ENCODE results near the gene ROPN1L. TPM values are rescaled to one million over a fixed set of nuclear protein-coding genes. Genes with fewer than 3 reads are reported as not detected.

Gene ROPN1L
- polyA plus RNA-seq, 3 donors = 1.5 to 2.1 (median 1.9) TPM

DNA sequence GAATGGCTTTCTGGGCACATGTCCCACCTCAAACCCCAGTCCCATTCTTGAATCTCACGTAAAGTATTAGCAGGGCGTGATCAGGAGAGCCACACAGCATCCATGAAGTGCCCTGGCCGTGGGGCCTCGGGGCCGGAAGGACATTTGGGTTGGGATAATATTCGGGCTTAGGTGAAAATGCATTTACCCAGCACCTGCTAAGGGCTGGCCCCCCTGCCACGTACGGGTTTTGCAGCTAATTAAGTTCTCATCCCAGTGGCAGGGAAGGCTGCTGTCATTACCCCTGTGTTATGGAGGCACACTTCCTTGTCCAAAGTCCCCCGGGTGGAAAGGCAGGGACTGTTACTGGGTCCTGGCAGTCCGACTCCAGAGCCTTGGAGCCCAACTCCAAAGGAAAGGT, 29.0 kb downstream of the ROPN1L start:
- Mint-ChIP-seq H3K27me3 (ENCODE audit: low read depth in 3 of 3) (peaks cover 5 to 10% (median 6%) of the 10 kb centered on the region in 3 donors), H3K27ac (no peak overlapping the region), H3K36me3 (no peaks in the 10 kb centered on the region), H3K4me3 (no peak overlapping the region), H3K9me3 (peaks cover 0 to 8% (median 3%) of the 10 kb centered on the region in 7 donors), H3K4me1 (peaks cover 24% of the 10 kb centered on the region)
- Histone ChIP-seq H3K4me1 (ENCODE audit: control insufficient read depth in 1 of 2, insufficient read depth in 2 of 2, low read length in 2 of 2) (peaks cover 16 to 20% of the 10 kb centered on the region in 2 donors), H2AFZ (ENCODE audit: insufficient read depth, low read depth, low read length, poor library complexity, severe bottlenecking) (no peak overlapping the region), H3K27ac (ENCODE audit: low read depth in 1 of 2, low read length in 2 of 2) (no peak overlapping the region), H3K36me3 (replicated peaks in 1 of 2; ENCODE audit: control insufficient read depth in 1 of 2, insufficient read depth in 2 of 2, low read length in 2 of 2) (no peaks in the 10 kb centered on the region), H3K4me2 (replicated peaks; ENCODE audit: extremely low read depth, low read length, poor library complexity, severe bottlenecking) (no peak overlapping the region), H3K9me3 (replicated peaks in 1 of 2; ENCODE audit: control insufficient read depth in 1 of 2, insufficient read depth in 1 of 2, low read length in 2 of 2) (peaks cover under 1 to 7% of the 10 kb centered on the region in 2 donors), H3K4me3 (replicated peaks in 1 of 3; ENCODE audit: low read depth in 2 of 3, low read length in 3 of 3) (no peak overlapping the region), H3K79me2 (ENCODE audit: insufficient read depth, low read length) (no peaks in the 10 kb centered on the region), H3K9ac (ENCODE audit: insufficient read depth, low read length, poor library complexity, severe bottlenecking) (no peak overlapping the region), H4K20me1 (ENCODE audit: insufficient read depth, low read length) (no peaks in the 10 kb centered on the region), H3K27me3 (ENCODE audit: control insufficient read depth in 2 of 2, insufficient read depth in 2 of 2, low read length in 2 of 2) (no peaks in the 10 kb centered on the region)
- TF ChIP-seq, protein P1, sequence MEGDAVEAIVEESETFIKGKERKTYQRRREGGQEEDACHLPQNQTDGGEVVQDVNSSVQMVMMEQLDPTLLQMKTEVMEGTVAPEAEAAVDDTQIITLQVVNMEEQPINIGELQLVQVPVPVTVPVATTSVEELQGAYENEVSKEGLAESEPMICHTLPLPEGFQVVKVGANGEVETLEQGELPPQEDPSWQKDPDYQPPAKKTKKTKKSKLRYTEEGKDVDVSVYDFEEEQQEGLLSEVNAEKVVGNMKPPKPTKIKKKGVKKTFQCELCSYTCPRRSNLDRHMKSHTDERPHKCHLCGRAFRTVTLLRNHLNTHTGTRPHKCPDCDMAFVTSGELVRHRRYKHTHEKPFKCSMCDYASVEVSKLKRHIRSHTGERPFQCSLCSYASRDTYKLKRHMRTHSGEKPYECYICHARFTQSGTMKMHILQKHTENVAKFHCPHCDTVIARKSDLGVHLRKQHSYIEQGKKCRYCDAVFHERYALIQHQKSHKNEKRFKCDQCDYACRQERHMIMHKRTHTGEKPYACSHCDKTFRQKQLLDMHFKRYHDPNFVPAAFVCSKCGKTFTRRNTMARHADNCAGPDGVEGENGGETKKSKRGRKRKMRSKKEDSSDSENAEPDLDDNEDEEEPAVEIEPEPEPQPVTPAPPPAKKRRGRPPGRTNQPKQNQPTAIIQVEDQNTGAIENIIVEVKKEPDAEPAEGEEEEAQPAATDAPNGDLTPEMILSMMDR (IDR thresholded peaks at IDR 0.05) = no peak
- no peak for DNase-seq
- 97% methylated on average over 2 of the region's 10 CpGs for WGBS (ENCODE audit: insufficient coverage)
- intact Hi-C loops (cut with micrococcal nuclease) = no loop called here

DNA sequence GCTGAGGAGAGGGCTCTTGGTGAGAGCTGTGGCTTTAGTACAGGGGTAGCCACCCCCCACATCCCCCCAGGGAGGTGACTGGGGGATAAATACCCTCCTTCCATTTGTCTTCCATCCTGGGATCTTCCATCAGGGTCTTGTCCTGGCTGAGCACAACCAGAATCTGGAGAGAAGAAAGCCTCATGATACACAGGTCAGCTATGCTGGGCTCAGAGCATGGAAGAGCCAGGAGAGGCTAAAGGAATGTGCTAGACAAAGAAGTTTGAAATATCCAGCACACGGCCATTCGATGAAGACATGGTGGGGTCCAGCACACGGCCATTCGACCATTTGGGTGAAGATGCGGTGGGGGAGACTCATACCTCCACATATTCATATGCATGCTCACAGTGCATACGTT, 30.0 kb downstream of the ROPN1L start:
- no peak overlapping the region for H3K9ac ChIP-seq (ENCODE audit: insufficient read depth, low read length, poor library complexity, severe bottlenecking)
- H4K20me1 ChIP-seq (ENCODE audit: insufficient read depth, low read length) = no peaks in the 10 kb centered on the region
- H3K36me3 Mint-ChIP-seq = no peaks in the 10 kb centered on the region
- H3K27ac ChIP-seq (ENCODE audit: low read depth in 1 of 2, low read length in 2 of 2) = no peak overlapping the region
- no peak overlapping the region for H3K4me3 ChIP-seq (replicated peaks in 1 of 3; ENCODE audit: low read depth in 2 of 3, low read length in 3 of 3)
- WGBS (ENCODE audit: insufficient coverage) = no CpG with 5 or more reads among the region's 6 CpGs
- H2AFZ ChIP-seq (ENCODE audit: insufficient read depth, low read depth, low read length, poor library complexity, severe bottlenecking) = no peak overlapping the region
- H3K27me3 ChIP-seq (ENCODE audit: control insufficient read depth in 2 of 2, insufficient read depth in 2 of 2, low read length in 2 of 2) = no peaks in the 10 kb centered on the region
- peaks cover 10 to 13% of the 10 kb centered on the region in 2 donors for H3K4me1 ChIP-seq (ENCODE audit: control insufficient read depth in 1 of 2, insufficient read depth in 2 of 2, low read length in 2 of 2)
- H3K4me3 Mint-ChIP-seq = no peak overlapping the region
- H3K4me2 ChIP-seq (replicated peaks; ENCODE audit: extremely low read depth, low read length, poor library complexity, severe bottlenecking) = no peak overlapping the region
- H3K27me3 Mint-ChIP-seq (ENCODE audit: low read depth in 3 of 3) = peaks cover under 1 to 10% (median 5%) of the 10 kb centered on the region in 3 donors
- no peak overlapping the region for H3K27ac Mint-ChIP-seq
- intact Hi-C loops (cut with micrococcal nuclease) = no loop called here
- no peaks in the 10 kb centered on the region for H3K79me2 ChIP-seq (ENCODE audit: insufficient read depth, low read length)
- peaks cover 0 to 12% (median 9%) of the 10 kb centered on the region in 7 donors for H3K9me3 Mint-ChIP-seq
- H3K4me1 Mint-ChIP-seq = peaks cover 15% of the 10 kb centered on the region
- peaks cover 5 to 12% of the 10 kb centered on the region in 2 donors for H3K9me3 ChIP-seq (replicated peaks in 1 of 2; ENCODE audit: control insufficient read depth in 1 of 2, insufficient read depth in 1 of 2, low read length in 2 of 2)
- TF ChIP-seq, protein P1 (IDR thresholded peaks at IDR 0.05) = no peak
- DNase-seq = no peak
- no peaks in the 10 kb centered on the region for H3K36me3 ChIP-seq (replicated peaks in 1 of 2; ENCODE audit: control insufficient read depth in 1 of 2, insufficient read depth in 2 of 2, low read length in 2 of 2)

Measured in CD14-positive monocyte (primary cell).